DND-41 (cell line): ENCODE results near the gene MEGF11.

ENCODE experiments used
- ATAC-seq: fragments of 200-7000 bp; cut with Tn5 transposase; 3 replicates; pipeline ENCODE4 v1.9.1; 2021; ENCODE audit warnings: low read depth; ENCODE audit not compliant: insufficient read depth
- DNase-seq: peaks from one replicate; pipeline ENCODE4 v3.0.0-alpha.2; 2020
- H2AFZ ChIP-seq: 2 replicates; pipeline ENCODE4 v1.6.0; 2012; ENCODE audit warnings: low read depth, low read length
- H3K27ac ChIP-seq: 2 replicates; pipeline ENCODE4 v1.5.1; 2012; ENCODE audit warnings: low read length, inconsistent platforms
- H3K27me3 ChIP-seq: fragments of 200-600 bp; sonication (generic); 2 replicates; pipeline ENCODE4 v1.6.0; 2012; ENCODE audit warnings: low read length, mild to moderate bottlenecking, inconsistent platforms; ENCODE audit not compliant: insufficient read depth, poor library complexity
- H3K36me3 ChIP-seq: 2 replicates; pipeline ENCODE4 v1.5.1; 2012; ENCODE audit warnings: low read length, inconsistent platforms; ENCODE audit not compliant: insufficient read depth
- H3K4me1 ChIP-seq: 2 replicates; pipeline ENCODE4 v1.5.1; 2012; ENCODE audit warnings: mild to moderate bottlenecking, low read length; ENCODE audit not compliant: insufficient read depth
- H3K4me2 ChIP-seq: 2 replicates; pipeline ENCODE4 v1.6.0; 2012; ENCODE audit warnings: mild to moderate bottlenecking, moderate library complexity, low read length, inconsistent platforms; ENCODE audit not compliant: insufficient read depth
- H3K4me3 ChIP-seq, 2 experiments: fragments of 200-600 bp in 1 of 2; shearing (Covaris generic) in 1 of 2; 2 replicates each; pipeline ENCODE4 v1.5.1; 2012 to 2016; ENCODE audit warnings: inconsistent platforms in 2 of 2, low read length in 2 of 2, mild to moderate bottlenecking in 2 of 2, low read depth in 1 of 2, moderate library complexity in 1 of 2
- H3K79me2 ChIP-seq: 2 replicates; pipeline ENCODE4 v1.6.0; 2012; ENCODE audit warnings: low read length, inconsistent platforms; ENCODE audit not compliant: insufficient read depth
- H3K9ac ChIP-seq: 2 replicates; pipeline ENCODE4 v1.6.0; 2012; ENCODE audit warnings: low read depth, mild to moderate bottlenecking, inconsistent platforms, low read length, moderate library complexity
- H3K9me3 ChIP-seq: 2 replicates; pipeline ENCODE4 v1.5.1; 2012; ENCODE audit warnings: low read length, moderate library complexity, mild to moderate bottlenecking, inconsistent platforms; ENCODE audit not compliant: insufficient read depth, severe bottlenecking
- H4K20me1 ChIP-seq: 2 replicates; pipeline ENCODE4 v1.6.0; 2012; ENCODE audit warnings: low read length; ENCODE audit not compliant: insufficient read depth
- EZH2 ChIP-seq: IDR thresholded peaks from 3 replicates; pipeline ENCODE4 v1.6.1; 2012; ENCODE audit warnings: borderline replicate concordance, low read depth, mild to moderate bottlenecking, moderate library complexity, low read length, inconsistent platforms; ENCODE audit not compliant: severe bottlenecking
- TF ChIP-seq, protein P1 (sequence below): IDR thresholded peaks from 2 replicates; pipeline ENCODE4 v1.5.1; 2012; ENCODE audit warnings: borderline replicate concordance, low read length, moderate library complexity, mild to moderate bottlenecking; ENCODE audit not compliant: poor library complexity, severe bottlenecking; ENCODE audit errors: extremely low read depth

MEGF11 gene

DNA sequence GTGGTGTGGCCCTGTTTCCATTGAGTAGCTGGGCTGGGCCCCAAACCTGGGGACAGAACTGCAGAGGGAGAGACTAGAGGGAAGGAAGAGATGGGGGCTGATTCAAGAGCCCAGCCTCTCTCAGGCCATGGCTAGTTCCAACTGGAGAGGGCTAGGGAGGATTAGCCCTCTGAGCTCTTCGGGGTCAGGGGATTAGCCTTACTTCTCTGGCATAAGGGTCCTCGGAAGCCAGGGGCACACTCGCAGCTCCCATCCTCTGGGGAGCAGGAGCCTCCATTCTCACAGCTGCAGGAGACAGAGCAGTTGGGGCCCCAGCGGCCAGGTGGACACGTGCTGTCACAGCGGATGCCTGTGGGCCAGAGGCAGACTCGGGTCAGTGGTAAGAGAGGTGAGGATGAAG, 330.9 kb downstream of the MEGF11 start:
- no peak for TF ChIP-seq EZH2
- TF ChIP-seq, protein P1, sequence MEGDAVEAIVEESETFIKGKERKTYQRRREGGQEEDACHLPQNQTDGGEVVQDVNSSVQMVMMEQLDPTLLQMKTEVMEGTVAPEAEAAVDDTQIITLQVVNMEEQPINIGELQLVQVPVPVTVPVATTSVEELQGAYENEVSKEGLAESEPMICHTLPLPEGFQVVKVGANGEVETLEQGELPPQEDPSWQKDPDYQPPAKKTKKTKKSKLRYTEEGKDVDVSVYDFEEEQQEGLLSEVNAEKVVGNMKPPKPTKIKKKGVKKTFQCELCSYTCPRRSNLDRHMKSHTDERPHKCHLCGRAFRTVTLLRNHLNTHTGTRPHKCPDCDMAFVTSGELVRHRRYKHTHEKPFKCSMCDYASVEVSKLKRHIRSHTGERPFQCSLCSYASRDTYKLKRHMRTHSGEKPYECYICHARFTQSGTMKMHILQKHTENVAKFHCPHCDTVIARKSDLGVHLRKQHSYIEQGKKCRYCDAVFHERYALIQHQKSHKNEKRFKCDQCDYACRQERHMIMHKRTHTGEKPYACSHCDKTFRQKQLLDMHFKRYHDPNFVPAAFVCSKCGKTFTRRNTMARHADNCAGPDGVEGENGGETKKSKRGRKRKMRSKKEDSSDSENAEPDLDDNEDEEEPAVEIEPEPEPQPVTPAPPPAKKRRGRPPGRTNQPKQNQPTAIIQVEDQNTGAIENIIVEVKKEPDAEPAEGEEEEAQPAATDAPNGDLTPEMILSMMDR: no peak
- DNase-seq: no peak

DNA sequence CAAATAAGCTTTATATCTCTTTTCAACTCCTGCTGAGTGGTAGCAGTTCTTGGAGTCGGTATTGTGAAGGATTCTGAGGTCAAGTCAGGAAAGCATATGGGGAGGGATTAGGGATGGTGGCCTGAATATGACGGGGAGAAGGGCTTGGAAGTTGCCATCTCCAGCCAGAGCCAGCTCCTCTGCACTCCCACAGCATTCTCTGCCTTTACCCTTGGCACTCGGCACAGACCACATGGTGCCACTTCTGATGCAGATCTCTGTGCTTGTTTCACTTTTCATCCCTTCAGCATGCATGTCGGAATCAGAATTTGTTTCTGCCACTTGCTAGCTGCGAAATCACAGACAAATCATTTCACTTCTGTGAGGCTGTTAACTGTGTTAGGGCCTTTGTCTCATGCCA, 331.8 kb downstream of the MEGF11 start:
- Histone ChIP-seq H3K4me2 (no peak overlapping the region), H3K9ac (no peak overlapping the region), H2AFZ (no peak overlapping the region), H3K4me1 (no peaks in the 10 kb centered on the region), H3K4me3 (no peak overlapping the region), H3K27me3 (no peaks in the 10 kb centered on the region), H3K9me3 (no peaks in the 10 kb centered on the region), H4K20me1 (no peaks in the 10 kb centered on the region), H3K79me2 (no peaks in the 10 kb centered on the region), H3K36me3 (no peaks in the 10 kb centered on the region), H3K27ac (no peak overlapping the region)
- no peak for DNase-seq
- ATAC-seq: no peak
- TF ChIP-seq EZH2: no peak
- TF ChIP-seq, protein P1: no peak

More for the DNA sequence above, 330.9 kb downstream of the MEGF11 start:
- H3K36me3 ChIP-seq: no peaks in the 10 kb centered on the region
- H3K9me3 ChIP-seq: no peaks in the 10 kb centered on the region
- H3K79me2 ChIP-seq: no peaks in the 10 kb centered on the region
- H3K27ac ChIP-seq: no peak overlapping the region
- H3K9ac ChIP-seq: no peak overlapping the region
- no peak overlapping the region for H3K4me2 ChIP-seq
- no peaks in the 10 kb centered on the region for H4K20me1 ChIP-seq
- no peak for ATAC-seq
- H2AFZ ChIP-seq: no peak overlapping the region
- H3K4me3 ChIP-seq: no peak overlapping the region
- no peaks in the 10 kb centered on the region for H3K27me3 ChIP-seq
- H3K4me1 ChIP-seq: no peaks in the 10 kb centered on the region

DNA sequence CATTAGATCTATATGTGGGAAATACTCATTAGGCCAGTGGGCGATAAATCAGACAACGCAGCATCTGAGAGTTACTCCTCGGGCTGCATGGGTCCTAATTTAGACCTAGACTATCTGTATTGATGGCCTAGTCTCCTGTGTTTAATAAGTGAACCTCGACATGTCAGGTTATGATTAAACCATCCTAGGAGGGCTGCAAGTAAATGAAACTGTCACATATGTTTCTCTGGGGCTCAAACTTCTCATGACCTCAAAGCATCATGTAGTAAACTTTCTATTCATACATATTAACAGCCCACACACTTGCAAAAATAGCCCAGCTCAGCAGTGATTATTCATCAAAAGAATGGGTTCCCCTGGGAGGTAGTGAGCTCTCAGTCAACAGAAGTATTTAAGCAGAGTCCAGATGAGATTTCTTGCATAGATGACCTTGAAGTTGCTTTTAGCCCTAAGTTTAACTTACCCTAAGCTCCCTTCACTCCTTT, 332.7 kb downstream of the MEGF11 start:
- Histone ChIP-seq H3K9ac (no peak overlapping the region), H2AFZ (no peak overlapping the region), H4K20me1 (no peaks in the 10 kb centered on the region), H3K79me2 (no peaks in the 10 kb centered on the region), H3K4me1 (no peaks in the 10 kb centered on the region), H3K27ac (no peak overlapping the region), H3K9me3 (no peaks in the 10 kb centered on the region), H3K4me2 (no peak overlapping the region), H3K27me3 (no peaks in the 10 kb centered on the region), H3K4me3 (no peak overlapping the region), H3K36me3 (no peaks in the 10 kb centered on the region)
- DNase-seq (no peak), ATAC-seq (no peak)
- no peak for TF ChIP-seq EZH2
- TF ChIP-seq, protein P1: no peak

DNA sequence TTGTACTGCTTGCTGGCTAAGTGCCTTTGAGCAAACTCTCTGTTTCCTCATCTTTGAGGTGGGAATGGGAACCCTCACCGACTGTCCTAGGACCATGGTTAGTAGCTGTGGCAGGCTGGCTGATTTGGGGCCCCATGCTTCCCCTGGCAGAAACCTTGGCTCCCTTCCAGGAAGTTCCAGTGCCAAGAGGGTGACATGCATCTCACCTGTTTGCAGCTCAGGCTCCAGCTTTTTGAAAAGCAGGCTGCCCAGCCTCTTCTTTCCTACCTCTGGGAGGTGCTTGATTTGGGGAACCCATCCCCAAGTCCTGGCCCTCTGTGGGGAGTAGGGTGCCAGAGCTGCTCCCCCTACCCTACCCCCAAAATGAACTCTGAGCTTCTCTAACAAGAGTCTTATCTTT, 333.4 kb downstream of the MEGF11 start:
- no peaks in the 10 kb centered on the region for H3K36me3 ChIP-seq
- H3K4me1 ChIP-seq: no peaks in the 10 kb centered on the region
- TF ChIP-seq, protein P1: no peak
- TF ChIP-seq EZH2: no peak
- H3K27ac ChIP-seq: no peak overlapping the region
- H3K9me3 ChIP-seq: no peaks in the 10 kb centered on the region
- no peak overlapping the region for H3K4me2 ChIP-seq
- no peaks in the 10 kb centered on the region for H4K20me1 ChIP-seq
- DNase-seq (no peak), ATAC-seq (no peak)
- no peak overlapping the region for H3K4me3 ChIP-seq
- H3K27me3 ChIP-seq: no peaks in the 10 kb centered on the region
- H3K9ac ChIP-seq: no peak overlapping the region
- no peak overlapping the region for H2AFZ ChIP-seq
- no peaks in the 10 kb centered on the region for H3K79me2 ChIP-seq
